Dermis lymphatic vessel endothelial cell (primary cell): ENCODE results near the gene GRK3. TPM values are rescaled to one million over a fixed set of nuclear protein-coding genes. Genes with fewer than 3 reads are reported as not detected.

Source experiments
- total RNA-seq: library from RNA; depleted of rRNA; stranded (reverse); fragments of >200 nt; gene quantifications from 2 replicates; pipeline ENCODE4 v1.2.1, GENCODE V29; 2014

GRK3 gene
- total RNA-seq = 0.33 and 0.52 TPM in 2 replicates

GRCh38 chr22:25564320-25564978 is at the start of gene GRK3:
GRK3 (plus strand) TSS chr22:25564675; CDS start chr22:25565041, 366 bp downstream.

GRCh38 chr22:25741692-25742626 is 177.5 kb downstream of the GRK3 start, which contains the start of gene MYO18B:
MYO18B (plus strand) TSS chr22:25742188; CDS start chr22:25761093, 18,905 bp downstream.

Other genes with a start within 250 kb of the GRK3 start
- not detected in 2 replicates for gene MYO18B, start 177.5 kb downstream of the GRK3 start, total RNA-seq